Forelimb muscle (tissue), 1 donor: ENCODE measurements around the gene GRK4. TPM values are rescaled to one million over a fixed set of nuclear protein-coding genes. Genes with fewer than 3 reads are reported as not detected.

Experiments
- DNase-seq: peaks from one replicate; pipeline ENCODE4 v3.0.0-alpha.2; 2013; ENCODE audit warnings: low read depth
- polyA plus RNA-seq: library from polyadenylated mRNA; unstranded; fragments of 120-200 nt; gene quantifications from one replicate; pipeline ENCODE4 v1.2.1, GENCODE V29; 2013; ENCODE audit not compliant: insufficient read length

The GRK4 gene
- polyA plus RNA-seq, 1 donor = 12.0 TPM

GRCh38 chr4:3010998-3011397 is 47.6 kb downstream of the GRK4 start:
- DNase-seq = no peak

- no peak for DNase-seq
These were observed 48.3 kb downstream of the GRK4 start for GRCh38 chr4:3011456-3012220.

- DNase-seq = no peak
These were observed 50.0 kb downstream of the GRK4 start for GRCh38 chr4:3013323-3013722.

GRCh38 chr4:3013839-3014350 is 50.5 kb downstream of the GRK4 start:
- DNase-seq = no peak

- no peak for DNase-seq
These were observed 53.6 kb downstream of the GRK4 start for GRCh38 chr4:3016961-3017360.

- no peak for DNase-seq
These were observed 54.1 kb downstream of the GRK4 start for GRCh38 chr4:3017504-3017903.

GRCh38 chr4:3019145-3019846 is 55.9 kb downstream of the GRK4 start:
- no peak for DNase-seq

GRCh38 chr4:3021127-3021526 is 57.8 kb downstream of the GRK4 start:
- DNase-seq = no peak

GRCh38 chr4:3021627-3022026 is 58.3 kb downstream of the GRK4 start:
- no peak for DNase-seq

GRCh38 chr4:3022112-3022511 is 58.7 kb downstream of the GRK4 start:
- no peak for DNase-seq

- no peak for DNase-seq
These were observed 59.3 kb downstream of the GRK4 start for GRCh38 chr4:3022651-3023050.

GRCh38 chr4:3025881-3026280 is 62.5 kb downstream of the GRK4 start:
- no peak for DNase-seq

GRCh38 chr4:3026540-3026939 is 63.2 kb downstream of the GRK4 start:
- DNase-seq = no peak

GRCh38 chr4:3029464-3029863 is 66.1 kb downstream of the GRK4 start:
- no peak for DNase-seq

- no peak for DNase-seq
These were observed 67.4 kb downstream of the GRK4 start for GRCh38 chr4:3030566-3031356.

- no peak for DNase-seq
These were observed 68.1 kb downstream of the GRK4 start for GRCh38 chr4:3031357-3032082.

- no peak for DNase-seq
These were observed 70.9 kb downstream of the GRK4 start for GRCh38 chr4:3034231-3034630.

GRCh38 chr4:3035249-3035648 is 71.9 kb downstream of the GRK4 start:
- DNase-seq = no peak

- DNase-seq = no peak
These were observed 72.3 kb downstream of the GRK4 start for GRCh38 chr4:3035674-3036073.

GRCh38 chr4:3036131-3036952 is 73.0 kb downstream of the GRK4 start:
- DNase-seq = no peak

- no peak for DNase-seq
These were observed 74.6 kb downstream of the GRK4 start for GRCh38 chr4:3037957-3038461.
